ENCODE measurements around the gene AKAP13. TPM values are rescaled to one million over a fixed set of nuclear protein-coding genes. Genes with fewer than 3 reads are reported as not detected.

AKAP13 gene
- total RNA-seq, 1 experiment from 2014 or later: 47.3 TPM

- no peak for TF ChIP-seq CTCF (conservative IDR thresholded peaks at IDR 0.05)
- no peak overlapping the region for H2AFZ ChIP-seq (ENCODE audit: low read length)
- no peak overlapping the region for H3K27ac ChIP-seq (ENCODE audit: insufficient read length, low read depth, low read length)
- H3K9ac ChIP-seq (ENCODE audit: extremely low read depth, insufficient read length, low read length): no peak overlapping the region
- no peaks in the 10 kb centered on the region; a peak in 1 of 7 replicates for H3K36me3 Mint-ChIP-seq (ENCODE audit: insufficient read depth in 1 of 3, low read depth in 3 of 3)
- H3K9me3 ChIP-seq (ENCODE audit: control insufficient read depth, low read depth, low read length): no peaks in the 10 kb centered on the region
- no peak overlapping the region for H2BK120ac ChIP-seq (ENCODE audit: low read depth, low read length, poor library complexity, severe bottlenecking)
- no peak overlapping the region for H3K56ac ChIP-seq (ENCODE audit: insufficient read length, low read depth, low read length)
- H3K9me3 Mint-ChIP-seq: no peaks in the 10 kb centered on the region
- no peak overlapping the region for H3K27ac Mint-ChIP-seq
- H3K27me3 Mint-ChIP-seq (ENCODE audit: low read depth): no peaks in the 10 kb centered on the region
- no peak overlapping the region for H2BK5ac ChIP-seq (ENCODE audit: insufficient read length, low read length)
- H3K79me1 ChIP-seq (ENCODE audit: insufficient read depth, low read depth, low read length, poor library complexity, severe bottlenecking): no peaks in the 10 kb centered on the region
- no peak overlapping the region for H3K4ac ChIP-seq (ENCODE audit: low read depth, low read length)
- WGBS (ENCODE audit: extremely low coverage, insufficient read length, low lambda C conversion rate): no CpG with 5 or more reads among the region's 2 CpGs
- H3T11ph ChIP-seq (ENCODE audit: low read length): no peak overlapping the region
- H3K23ac ChIP-seq (ENCODE audit: insufficient read length, low read depth, low read length): no peak overlapping the region
- no peaks in the 10 kb centered on the region for H3K4me1 ChIP-seq (ENCODE audit: insufficient read depth, low read length)
- H3K4me1 Mint-ChIP-seq: peaks cover 3 to 5% of the 10 kb centered on the region in 2 experiments; a peak in 3 of 4 replicates
- H4K8ac ChIP-seq (replicated peaks; ENCODE audit: insufficient read length, low read depth, low read length): no peak overlapping the region
- no peak overlapping the region for H2BK15ac ChIP-seq (ENCODE audit: low read depth, low read length)
- no peak overlapping the region for H3K18ac ChIP-seq (ENCODE audit: insufficient read length, low read depth, low read length)
- H4K91ac ChIP-seq (ENCODE audit: insufficient read length, low read depth, low read length): no peak overlapping the region
- H2AK5ac ChIP-seq (ENCODE audit: insufficient read length, low read length): no peak overlapping the region
- H3K79me2 ChIP-seq (ENCODE audit: insufficient read depth, low read length): no peaks in the 10 kb centered on the region
- H3K14ac ChIP-seq (ENCODE audit: insufficient read depth, low read length): no peak overlapping the region
- no peak overlapping the region for H4K5ac ChIP-seq (ENCODE audit: insufficient read length, low read depth, low read length)
- H3K27me3 ChIP-seq (ENCODE audit: insufficient read depth, low read length): no peaks in the 10 kb centered on the region
- no peak overlapping the region for H3K4me3 Mint-ChIP-seq
- DNase-seq: no peak
- H2BK12ac ChIP-seq (ENCODE audit: insufficient read length, low read depth, low read length): no peak overlapping the region
- H3K4me2 ChIP-seq (ENCODE audit: insufficient read depth, insufficient read length, low read length): no peak overlapping the region
- no peak overlapping the region for H2BK20ac ChIP-seq (ENCODE audit: low read depth, low read length, poor library complexity, severe bottlenecking)
- no peaks in the 10 kb centered on the region for H4K20me1 ChIP-seq (ENCODE audit: control insufficient read depth, insufficient read depth, insufficient read length)
- H3K23me2 ChIP-seq (ENCODE audit: insufficient read length, low read depth, low read length, poor library complexity, severe bottlenecking): no peaks in the 10 kb centered on the region
Observed at GRCh38 chr15:85631018-85631417, 250.6 kb downstream of the AKAP13 start.
